Spinal cord (tissue), 10 donors: ENCODE measurements around the gene PPAT. TPM values are rescaled to one million over a fixed set of nuclear protein-coding genes. Genes with fewer than 3 reads are reported as not detected.
A peak's percentile ranks its signal among the peaks of the same experiment; 100 is the strongest.
"Not testable (repeated sequence)": the region's sequence is repeated elsewhere in the genome, so short reads cannot be mapped to it uniquely, and the experiment has no call there.

Experiments
- DNase-seq, 6 donors: peaks; one replicate each; pipeline versions ENCODE4 v3.0.0 to v3.0.0-alpha.2; 2013 to 2015; ENCODE audit warnings: low spot score in 6 of 6, low read depth in 4 of 6
- H3K27ac ChIP-seq: one replicate; pipeline ENCODE4 v1.5.1; 2013; ENCODE audit warnings: low read depth, low read length, control low read depth
- H3K27me3 ChIP-seq: one replicate; pipeline ENCODE4 v1.6.1; 2013; ENCODE audit warnings: low read length; ENCODE audit not compliant: control insufficient read depth, insufficient read depth
- H3K36me3 ChIP-seq: one replicate; pipeline ENCODE4 v1.6.1; 2013; ENCODE audit warnings: low read length; ENCODE audit not compliant: control insufficient read depth, insufficient read depth
- H3K4me1 ChIP-seq: one replicate; pipeline ENCODE4 v1.6.1; 2013; ENCODE audit warnings: low read length; ENCODE audit not compliant: control insufficient read depth, insufficient read depth
- H3K4me3 ChIP-seq: one replicate; pipeline ENCODE4 v1.5.1; 2013; ENCODE audit warnings: low read depth, low read length, control low read depth
- H3K9me3 ChIP-seq: one replicate; pipeline ENCODE4 v1.6.1; 2013; ENCODE audit warnings: low read length; ENCODE audit not compliant: control insufficient read depth, insufficient read depth
- WGBS: methylation state at CpG from one replicate; pipeline ENCODE4 v1.1.5; 2013; ENCODE audit warnings: missing lambda C conversion rate; ENCODE audit not compliant: insufficient coverage; 5-methylcytosine and 5-hydroxymethylcytosine counted together
- polyA plus RNA-seq, 2 donors: library from polyadenylated mRNA; unstranded; fragments of 120-200 nt; gene quantifications; one replicate each; pipeline ENCODE4 v1.2.1, GENCODE V29; 2013; ENCODE audit not compliant: insufficient read length in 2 of 2
- total RNA-seq, 2 donors: library from RNA; depleted of rRNA in 1 of 2; stranded (reverse); fragments of 120-200 nt in 1 of 2; fragments of >200 nt in 1 of 2; gene quantifications; one replicate each; pipeline versions ENCODE4 v1.2.3 to v1.2.4, GENCODE V29; 2013 to 2014
- donor health status: healthy.

The PPAT gene
- total and polyA plus RNA-seq, 4 donors: 14.4 to 22.4 (median 15.4) TPM

- no peak overlapping the region for H3K4me3 ChIP-seq
- no CpG with 5 or more reads among the region's 8 CpGs for WGBS
- peak in 2 of 6 donors; percentile 5 to 27 for DNase-seq
- H3K4me1 ChIP-seq: no peaks in the 10 kb centered on the region
- no peaks in the 10 kb centered on the region for H3K27me3 ChIP-seq
- no peaks in the 10 kb centered on the region for H3K9me3 ChIP-seq
- no peak overlapping the region for H3K27ac ChIP-seq
- H3K36me3 ChIP-seq: peaks cover 11% of the 10 kb centered on the region
Measured at GRCh38 chr4:56371426-56372220, 63.8 kb downstream of the PPAT start.

GRCh38 chr4:56370377-56370776, 65.0 kb downstream of the PPAT start:
- Histone ChIP-seq H3K4me3 (no peak overlapping the region), H3K27me3 (no peaks in the 10 kb centered on the region), H3K4me1 (no peaks in the 10 kb centered on the region), H3K36me3 (peaks cover 10% of the 10 kb centered on the region), H3K9me3 (no peaks in the 10 kb centered on the region), H3K27ac (no peak overlapping the region)
- WGBS: no CpG with 5 or more reads among the region's 3 CpGs
- no peak for DNase-seq

GRCh38 chr4:56362981-56363380, 72.4 kb downstream of the PPAT start:
- not testable (repeated sequence) for H3K27ac ChIP-seq, H3K36me3 ChIP-seq, H3K27me3 ChIP-seq, H3K4me3 ChIP-seq, DNase-seq, H3K4me1 ChIP-seq, H3K9me3 ChIP-seq
- 94% methylated on average over 12 of the region's 12 CpGs for WGBS

GRCh38 chr4:56360071-56360470, 75.3 kb downstream of the PPAT start:
- Histone ChIP-seq H3K9me3 (peaks cover 2% of the 10 kb centered on the region), H3K4me1 (no peaks in the 10 kb centered on the region), H3K27me3 (no peaks in the 10 kb centered on the region), H3K36me3 (peaks cover 9% of the 10 kb centered on the region), H3K27ac (no peak overlapping the region), H3K4me3 (no peak overlapping the region)
- no peak for DNase-seq

GRCh38 chr4:56356650-56357049, 78.8 kb downstream of the PPAT start:
- Histone ChIP-seq H3K36me3 (peaks cover 6% of the 10 kb centered on the region), H3K27me3 (no peaks in the 10 kb centered on the region), H3K4me1 (no peaks in the 10 kb centered on the region), H3K9me3 (no peaks in the 10 kb centered on the region), H3K27ac (no peak overlapping the region), H3K4me3 (no peak overlapping the region)
- 100% methylated on average over 6 of the region's 9 CpGs for WGBS
- DNase-seq: no peak

GRCh38 chr4:56348576-56348975, 86.8 kb downstream of the PPAT start:
- WGBS: 43% methylated on average over 1 of the region's 3 CpGs
- no peak overlapping the region for H3K27ac ChIP-seq
- H3K27me3 ChIP-seq: no peaks in the 10 kb centered on the region
- peak in 4 of 6 donors; percentile 11 to 73 (median 32) for DNase-seq
- no peaks in the 10 kb centered on the region for H3K9me3 ChIP-seq
- H3K36me3 ChIP-seq: no peaks in the 10 kb centered on the region
- H3K4me3 ChIP-seq: no peak overlapping the region
- H3K4me1 ChIP-seq: no peaks in the 10 kb centered on the region

- DNase-seq: no peak
- no peaks in the 10 kb centered on the region for H3K36me3 ChIP-seq
- H3K4me3 ChIP-seq: no peak overlapping the region
- H3K4me1 ChIP-seq: no peaks in the 10 kb centered on the region
- H3K9me3 ChIP-seq: no peaks in the 10 kb centered on the region
- no peak overlapping the region for H3K27ac ChIP-seq
- no peaks in the 10 kb centered on the region for H3K27me3 ChIP-seq
- no CpG with 5 or more reads among the region's 4 CpGs for WGBS
Measured at GRCh38 chr4:56345458-56345857, 90.0 kb downstream of the PPAT start.

Other genes with a start within 250 kb of the PPAT start
- 10 to 100 TPM; 26.3 to 31.7 TPM for gene AASDH, start 48.1 kb downstream of the PPAT start, total RNA-seq
- gene AASDH, start 48.1 kb downstream of the PPAT start, polyA plus RNA-seq: 10 to 100 TPM; 13.4 to 13.5 TPM
- gene PAICS, start 645 bp upstream of the PPAT start, total RNA-seq: 10 to 100 TPM; 26.5 to 38.6 TPM
- gene PAICS, start 645 bp upstream of the PPAT start, polyA plus RNA-seq: 10 to 100 TPM; 84.4 to 86.9 TPM
- gene SRP72, start 32.0 kb upstream of the PPAT start, total RNA-seq: 10 to 100 TPM; 59.1 to 76.8 TPM
- 10 to 100 TPM; 72.6 to 91.5 TPM for gene SRP72, start 32.0 kb upstream of the PPAT start, polyA plus RNA-seq
- gene ARL9, start 70.2 kb upstream of the PPAT start, total RNA-seq: 1 to 10 TPM; 1.2 to 1.4 TPM
- 1 to 10 TPM; 3.1 to 4.3 TPM for gene ARL9, start 70.2 kb upstream of the PPAT start, polyA plus RNA-seq
- gene HOPX, start 245.7 kb upstream of the PPAT start, total RNA-seq: 100 to 1,000 TPM; 137 to 353 TPM
- gene HOPX, start 245.7 kb upstream of the PPAT start, polyA plus RNA-seq: 100 to 1,000 TPM; 323 to 326 TPM